Head of caudate nucleus (tissue), 42 donors: ENCODE data around the gene ABCB6.

Experiments
- DNase-seq, 42 donors: peaks; one replicate each; pipeline versions ENCODE4 v3.0.0 to v3.0.0-alpha.2; 2020 to 2021; ENCODE audit warnings: mixed read lengths in 7 of 42
- intact Hi-C: fragments of 100-400 bp; cut with DNase I; formaldehyde crosslinking; loops from one replicate; pipeline ENCODE4 v1.15.0; 2022

Gene ABCB6

GRCh38 chr2:219177552-219178376, 41.0 kb downstream of the ABCB6 start, which contains the start of gene RETREG2:
Gene RETREG2, plus strand, starts transcription at chr2:219178275. Its CDS starts 78 bp downstream, at chr2:219178353.
- intact Hi-C loops, result loop anchor here (2.0 to 10.0 kb wide), 3 partner anchors 29 to 773 kb away; partner anchors contain the start of genes DNPEP and ZFAND2B
- peak; percentile 56 to 91 (median 81) for DNase-seq

GRCh38 chr2:219176818-219177551, 41.8 kb downstream of the ABCB6 start, which contains the start of gene CNPPD1:
Gene CNPPD1, minus strand, starts transcription at chr2:219176925. Its CDS starts 97 bp downstream, at chr2:219176828.
- peak; percentile 55 to 95 (median 90) for DNase-seq
- intact Hi-C loops, result loop anchor here (2.0 to 10.0 kb wide), 3 partner anchors 30 to 772 kb away; partner anchors contain the start of genes DNPEP and ZFAND2B

DNA sequence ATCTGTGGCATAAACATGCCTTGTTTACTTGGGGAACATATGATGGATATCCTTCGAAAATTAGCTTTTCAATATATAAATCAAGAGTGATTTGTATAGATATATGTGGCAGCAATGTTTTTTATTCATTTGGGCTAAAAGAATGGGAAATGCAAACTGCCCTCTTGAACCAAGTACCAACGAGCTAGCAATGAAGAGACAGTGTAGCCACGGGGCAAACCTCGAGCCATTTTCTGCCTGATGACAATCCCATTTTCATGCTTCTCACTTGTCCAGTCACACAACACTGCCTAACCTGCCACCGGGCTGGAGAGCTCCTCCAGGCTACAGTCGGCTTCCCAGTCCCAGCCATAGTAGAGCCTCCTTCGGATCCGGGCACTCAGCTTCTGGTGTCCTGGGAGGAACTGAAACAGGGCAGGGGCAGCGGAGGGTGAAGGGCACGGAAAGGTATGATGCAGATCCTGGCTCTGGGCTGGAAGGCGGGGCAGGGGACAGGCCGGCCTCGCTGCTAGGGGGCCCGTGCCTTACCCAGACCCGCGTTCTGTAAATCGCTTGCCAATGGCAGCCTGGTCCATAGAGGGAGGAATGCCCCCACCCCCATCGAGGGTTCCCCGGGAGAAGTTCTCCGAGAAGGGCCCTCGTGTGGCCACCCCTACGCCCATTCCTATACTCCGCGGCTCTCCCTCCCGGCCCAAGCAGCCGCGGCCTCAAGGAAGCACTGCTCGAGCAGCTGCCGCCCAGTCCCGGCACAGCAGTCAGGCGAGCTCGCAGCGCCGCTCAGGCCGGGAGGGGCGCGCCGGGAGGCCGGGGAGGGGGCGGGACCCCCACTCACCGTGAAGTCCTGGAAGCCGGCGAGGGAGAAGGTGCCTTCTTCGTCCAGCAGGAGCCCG, 42.6 kb downstream of the ABCB6 start:
- peak in 41 of 42 donors; percentile 20 to 78 (median 53) for DNase-seq
- intact Hi-C loops, result loop anchor here (2.0 to 10.0 kb wide), 3 partner anchors 31 to 771 kb away; partner anchors contain the start of genes DNPEP and ZFAND2B

DNA sequence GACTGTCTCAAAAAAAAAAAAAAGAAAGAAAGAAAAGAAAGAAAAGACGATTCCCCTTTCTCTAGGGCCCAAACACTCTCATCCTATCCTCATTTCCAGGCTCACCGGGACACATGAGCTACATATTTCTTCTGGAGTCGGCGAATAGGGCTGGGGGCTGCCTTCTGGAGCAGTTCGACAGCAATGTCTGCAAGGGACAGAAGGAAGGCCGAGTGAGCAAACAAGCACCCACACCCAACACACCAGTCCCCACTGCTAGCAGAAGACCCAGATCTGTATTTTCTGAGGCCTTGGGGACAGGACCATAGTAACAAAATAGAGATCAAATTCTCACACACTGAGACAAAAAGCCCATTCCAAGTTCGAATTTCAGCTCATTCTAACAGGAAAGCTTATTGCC, 43.3 kb downstream of the ABCB6 start:
- intact Hi-C loops, result loop anchor here (10.0 kb wide), 2 partner anchors 209 to 771 kb away; partner anchors contain the start of gene DNPEP
- DNase-seq, result peak in 2 of 42 donors; percentile 24 to 36

- intact Hi-C loops, result loop anchor here (10.0 kb wide), 2 partner anchors 210 to 770 kb away; partner anchors contain the start of gene DNPEP
These were observed 44.0 kb downstream of the ABCB6 start for GRCh38 chr2:219174801-219175200.

GRCh38 chr2:219174146-219174545, 44.6 kb downstream of the ABCB6 start:
- intact Hi-C loops, result loop anchor here (10.0 kb wide), 2 partner anchors 211 to 769 kb away; partner anchors contain the start of gene DNPEP
- DNase-seq, result no peak

More at GRCh38 chr2:219174801-219175200, 44.0 kb downstream of the ABCB6 start:
- DNase-seq, result peak in 2 of 42 donors; percentile 16 to 24

DNA sequence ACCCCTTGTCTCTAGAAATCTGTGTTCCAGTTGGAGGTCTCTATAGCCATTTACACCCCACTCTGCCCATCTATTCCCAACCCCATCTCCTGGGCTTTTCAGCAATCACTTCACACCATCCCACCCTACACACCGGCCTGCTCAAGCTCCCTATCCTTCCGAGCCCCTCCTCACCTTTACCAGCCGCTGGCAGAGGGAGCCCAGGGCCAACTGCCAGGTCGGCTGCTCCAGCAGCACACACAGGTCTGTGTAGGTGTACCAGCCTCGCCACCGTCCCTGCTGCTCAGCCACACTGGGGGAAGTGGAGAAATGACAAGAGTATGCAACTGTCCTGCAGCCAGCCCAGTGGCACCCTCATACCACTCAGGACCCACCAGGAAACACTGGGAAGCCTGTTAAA, 45.6 kb downstream of the ABCB6 start:
- DNase-seq, result peak in 2 of 42 donors; percentile 28 to 34
- intact Hi-C loops, result loop anchor here (10.0 kb wide), 2 partner anchors 212 to 768 kb away; partner anchors contain the start of gene DNPEP

DNA sequence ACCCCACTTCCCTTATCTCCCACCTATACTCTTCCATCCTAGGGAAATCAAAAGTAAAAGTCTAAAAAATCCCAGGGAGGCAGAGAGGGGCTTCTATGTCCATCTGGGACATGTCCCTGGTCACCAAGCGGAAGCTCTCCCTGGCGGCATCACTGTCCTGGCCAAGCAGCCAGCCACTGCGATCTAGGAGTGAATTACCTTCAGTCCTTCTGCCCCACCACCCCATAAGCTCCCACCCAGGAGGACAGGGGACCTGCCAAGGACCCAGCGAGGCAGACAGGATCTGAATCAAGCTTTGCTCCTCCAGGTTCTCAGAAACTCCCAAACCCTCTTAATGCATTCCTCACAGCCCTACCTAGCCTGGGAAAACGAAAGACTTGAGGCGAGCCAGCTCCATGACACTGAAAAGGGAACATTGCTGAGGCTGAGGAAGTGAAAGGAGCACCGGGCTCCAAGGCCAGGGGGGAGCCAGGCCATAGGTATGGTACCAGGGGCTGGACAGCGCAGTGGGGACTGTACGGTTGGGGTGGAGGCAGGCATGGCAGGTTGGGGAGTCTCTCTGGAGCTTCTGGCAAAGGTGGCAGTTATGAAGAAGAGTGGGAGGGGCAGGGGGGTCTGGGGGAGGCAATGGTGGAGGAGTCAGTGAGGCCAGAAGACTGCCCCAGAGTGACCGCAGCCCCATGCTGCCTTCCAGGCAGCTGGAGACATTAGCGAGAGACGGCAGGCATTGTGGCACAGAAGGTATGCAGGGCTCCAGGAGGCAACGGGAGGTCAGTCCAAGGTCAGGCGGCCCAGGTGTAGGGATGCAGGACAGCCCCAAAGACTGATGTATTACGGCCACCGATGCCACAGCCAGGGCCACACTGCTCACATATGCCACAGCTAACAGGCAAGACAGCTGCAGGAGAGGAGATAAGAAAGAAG, 46.3 kb downstream of the ABCB6 start:
- peak in 2 of 42 donors; percentile 32 to 40 for DNase-seq
- intact Hi-C loops, result loop anchor here (10.0 kb wide), 2 partner anchors 212 to 768 kb away; partner anchors contain the start of gene DNPEP

GRCh38 chr2:219171231-219171651, 47.5 kb downstream of the ABCB6 start:
- intact Hi-C loops, result loop anchor here (10.0 kb wide), 2 partner anchors 214 to 766 kb away; partner anchors contain the start of gene DNPEP
- DNase-seq, result peak in 27 of 42 donors; percentile 13 to 79 (median 41)

GRCh38 chr2:219169930-219170654, 48.7 kb downstream of the ABCB6 start, which contains the start of gene SLC23A3:
Gene SLC23A3, minus strand, starts transcription at chr2:219170029. Its CDS starts 45 bp downstream, at chr2:219169984.
- peak in 2 of 42 donors; percentile 1 to 30 for DNase-seq
- intact Hi-C loops, result loop anchor here (10.0 kb wide), 2 partner anchors 215 to 765 kb away; partner anchors contain the start of gene DNPEP

DNA sequence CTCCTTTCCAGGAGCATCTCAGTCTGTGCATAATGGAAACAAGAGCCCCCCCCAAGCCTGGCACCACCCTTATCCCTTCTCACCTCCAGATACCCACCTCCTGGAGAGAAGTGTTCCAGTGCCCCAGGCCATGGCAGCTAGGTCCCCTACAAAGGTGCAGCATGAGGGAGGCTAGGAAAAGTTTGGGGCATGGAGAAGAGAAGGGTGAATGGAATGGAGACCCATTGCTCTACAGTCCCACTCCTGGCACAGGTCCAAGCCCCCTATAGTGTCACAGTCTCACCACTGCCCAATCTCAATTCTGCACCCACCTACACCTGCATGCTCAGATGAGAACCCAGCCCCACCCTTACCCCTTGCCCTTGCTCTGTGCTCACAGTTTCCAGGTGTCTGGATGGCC, 49.8 kb downstream of the ABCB6 start:
- peak in 1 of 42 donors; percentile 29 for DNase-seq
- intact Hi-C loops, result no loop called here

- DNase-seq, result peak in 8 of 42 donors; percentile 15 to 50 (median 30)
- intact Hi-C loops, result no loop called here
These were observed 50.2 kb downstream of the ABCB6 start for GRCh38 chr2:219168526-219168925.

DNA sequence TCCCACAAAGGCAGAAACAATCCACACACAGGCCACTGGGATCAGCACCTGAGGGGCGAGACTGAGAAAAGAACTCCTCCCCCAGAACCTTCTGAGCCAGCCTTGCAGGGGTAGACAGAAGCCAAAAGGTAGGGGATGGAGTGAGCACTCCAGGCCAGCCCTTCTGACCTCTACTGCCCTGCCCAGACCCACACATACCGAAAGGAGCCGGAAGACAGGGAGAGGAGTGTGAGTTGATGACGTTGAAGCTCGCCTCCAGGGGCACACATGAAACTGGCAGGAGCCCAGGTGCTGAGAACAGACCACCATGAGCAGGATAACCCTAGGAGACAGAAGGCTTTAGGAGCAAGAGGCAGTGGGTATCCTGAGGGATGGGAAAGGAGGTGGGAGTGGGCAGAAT, 50.8 kb downstream of the ABCB6 start:
- intact Hi-C loops, result no loop called here
- DNase-seq, result peak in 2 of 42 donors; percentile 3 to 9

- intact Hi-C loops, result no loop called here
- DNase-seq, result no peak
These were observed 53.5 kb downstream of the ABCB6 start for GRCh38 chr2:219165058-219165911.

GRCh38 chr2:219163156-219163555, 55.6 kb downstream of the ABCB6 start:
- DNase-seq, result no peak
- intact Hi-C loops, result loop anchor here (5.0 kb wide), 2 partner anchors 44 to 134 kb away; partner anchors contain the start of gene ZFAND2B
